Astrocyte (in vitro differentiated cells and primary cell): ENCODE data around the gene ADAM33. TPM values are rescaled to one million over a fixed set of nuclear protein-coding genes. Genes with fewer than 3 reads are reported as not detected.

Source experiments
- DNase-seq: peaks from one replicate; pipeline ENCODE4 v3.0.0-alpha.2; 2010; ENCODE audit warnings: low read depth
- FAIRE-seq: peaks from 2 replicates; lab custom pipeline; 2011; peaks lifted over from hg19 to GRCh38; lab: Jason Lieb, UNC
- H2AFZ ChIP-seq: 2 replicates; pipeline ENCODE4 v1.6.0; 2012; ENCODE audit warnings: low read depth, low read length, inconsistent platforms
- H3K27ac ChIP-seq: 2 replicates; pipeline ENCODE4 v1.5.1; 2011; ENCODE audit warnings: low read depth, low read length, inconsistent platforms
- H3K27me3 ChIP-seq: 2 replicates; pipeline ENCODE4 v1.6.0; 2011; ENCODE audit warnings: low read length, inconsistent platforms; ENCODE audit not compliant: insufficient read depth
- H3K36me3 ChIP-seq: 2 replicates; pipeline ENCODE4 v1.5.1; 2011; ENCODE audit warnings: low read length, inconsistent platforms; ENCODE audit not compliant: insufficient read depth
- H3K4me1 ChIP-seq: 2 replicates; pipeline ENCODE4 v1.5.1; 2011; ENCODE audit warnings: low read length, inconsistent platforms; ENCODE audit not compliant: insufficient read depth
- H3K4me2 ChIP-seq: 2 replicates; pipeline ENCODE4 v1.6.0; 2012; ENCODE audit warnings: low read length, inconsistent platforms
- H3K4me3 ChIP-seq: 2 replicates; pipeline ENCODE4 v1.5.1; 2011; ENCODE audit warnings: low read depth, mild to moderate bottlenecking, low read length, inconsistent platforms; ENCODE audit not compliant: insufficient read depth
- H3K79me2 ChIP-seq: 2 replicates; pipeline ENCODE4 v1.6.0; 2012; ENCODE audit warnings: mild to moderate bottlenecking, low read length, inconsistent platforms; ENCODE audit not compliant: insufficient read depth
- H3K9ac ChIP-seq: 2 replicates; pipeline ENCODE4 v1.6.0; 2012; ENCODE audit warnings: mild to moderate bottlenecking, low read length, inconsistent platforms
- H3K9me3 ChIP-seq: 2 replicates; pipeline ENCODE4 v1.5.1; 2012; ENCODE audit warnings: low read depth, mild to moderate bottlenecking, low read length, inconsistent platforms; ENCODE audit not compliant: insufficient read depth
- H4K20me1 ChIP-seq: 2 replicates; pipeline ENCODE4 v1.6.0; 2012; ENCODE audit warnings: low read length, inconsistent platforms; ENCODE audit not compliant: insufficient read depth
- H3K27ac Mint-ChIP-seq: one replicate; pipeline ENCODE4 v1.8.0; 2021; ENCODE audit warnings: mild to moderate bottlenecking, mixed read lengths; ENCODE audit not compliant: unreplicated experiment
- H3K27me3 Mint-ChIP-seq: one replicate; pipeline ENCODE4 v1.8.0; 2021; ENCODE audit warnings: low read depth, mixed read lengths; ENCODE audit not compliant: unreplicated experiment
- H3K36me3 Mint-ChIP-seq: one replicate; pipeline ENCODE4 v1.8.0; 2021; ENCODE audit warnings: low read depth, mixed read lengths; ENCODE audit not compliant: unreplicated experiment
- H3K4me1 Mint-ChIP-seq: one replicate; pipeline ENCODE4 v1.8.0; 2021; ENCODE audit warnings: low read depth, mixed read lengths; ENCODE audit not compliant: unreplicated experiment
- H3K4me3 Mint-ChIP-seq: one replicate; pipeline ENCODE4 v1.8.0; 2021; ENCODE audit warnings: mild to moderate bottlenecking, moderate library complexity, mixed read lengths; ENCODE audit not compliant: unreplicated experiment
- H3K9me3 Mint-ChIP-seq: one replicate; pipeline ENCODE4 v1.8.0; 2021; ENCODE audit warnings: mild to moderate bottlenecking, mixed read lengths; ENCODE audit not compliant: unreplicated experiment
- EZH2 ChIP-seq: IDR thresholded peaks from 2 replicates; pipeline ENCODE4 v1.6.1; 2012; ENCODE audit warnings: mild to moderate bottlenecking, low read length, inconsistent platforms; ENCODE audit not compliant: insufficient read depth
- total RNA-seq: library from RNA; stranded (reverse); gene quantifications from 2 replicates; pipeline ENCODE4 v1.2.1, GENCODE V29; 2021
- TF ChIP-seq, protein P1 (sequence below): IDR thresholded peaks from 2 replicates; pipeline ENCODE4 v1.5.1; 2011; ENCODE audit warnings: low read depth, mild to moderate bottlenecking, inconsistent platforms, low read length, moderate library complexity; ENCODE audit not compliant: insufficient read depth

The ADAM33 gene
- total RNA-seq, 1 donor from 2014 or later: 3.0 TPM

DNA sequence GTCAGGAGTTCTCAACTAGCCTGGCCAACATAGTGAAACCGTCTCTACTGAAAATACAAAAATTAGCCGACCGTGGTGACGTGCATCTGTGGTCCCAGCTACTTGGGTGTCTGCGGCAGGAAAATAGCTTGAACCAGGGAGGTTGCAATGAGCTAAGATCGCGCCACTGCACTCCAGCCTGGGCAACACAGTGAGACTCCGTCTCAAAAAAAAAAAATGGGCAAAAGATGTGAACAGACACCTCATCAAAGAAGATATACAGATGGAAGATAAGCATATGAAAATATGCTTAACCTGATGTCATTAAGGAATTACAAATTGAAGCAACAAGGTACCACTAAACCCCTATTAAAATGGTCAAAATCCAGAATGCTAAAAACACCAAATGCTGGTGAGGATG lies 41.5 kb upstream of the ADAM33 start:
- peaks cover 6% of the 10 kb centered on the region for H3K4me1 Mint-ChIP-seq
- H3K27me3 Mint-ChIP-seq: peaks cover 20% of the 10 kb centered on the region
- H3K4me3 Mint-ChIP-seq: no peak overlapping the region

GRCh38 chr20:3721912-3722311 lies 40.1 kb upstream of the ADAM33 start:
- TF ChIP-seq EZH2: no peak
- TF ChIP-seq, protein P1, sequence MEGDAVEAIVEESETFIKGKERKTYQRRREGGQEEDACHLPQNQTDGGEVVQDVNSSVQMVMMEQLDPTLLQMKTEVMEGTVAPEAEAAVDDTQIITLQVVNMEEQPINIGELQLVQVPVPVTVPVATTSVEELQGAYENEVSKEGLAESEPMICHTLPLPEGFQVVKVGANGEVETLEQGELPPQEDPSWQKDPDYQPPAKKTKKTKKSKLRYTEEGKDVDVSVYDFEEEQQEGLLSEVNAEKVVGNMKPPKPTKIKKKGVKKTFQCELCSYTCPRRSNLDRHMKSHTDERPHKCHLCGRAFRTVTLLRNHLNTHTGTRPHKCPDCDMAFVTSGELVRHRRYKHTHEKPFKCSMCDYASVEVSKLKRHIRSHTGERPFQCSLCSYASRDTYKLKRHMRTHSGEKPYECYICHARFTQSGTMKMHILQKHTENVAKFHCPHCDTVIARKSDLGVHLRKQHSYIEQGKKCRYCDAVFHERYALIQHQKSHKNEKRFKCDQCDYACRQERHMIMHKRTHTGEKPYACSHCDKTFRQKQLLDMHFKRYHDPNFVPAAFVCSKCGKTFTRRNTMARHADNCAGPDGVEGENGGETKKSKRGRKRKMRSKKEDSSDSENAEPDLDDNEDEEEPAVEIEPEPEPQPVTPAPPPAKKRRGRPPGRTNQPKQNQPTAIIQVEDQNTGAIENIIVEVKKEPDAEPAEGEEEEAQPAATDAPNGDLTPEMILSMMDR: no peak
- no peak for DNase-seq
- H3K27me3 ChIP-seq: peaks cover 12% of the 10 kb centered on the region
- no peak overlapping the region for H2AFZ ChIP-seq
- no peak for FAIRE-seq
- H3K9me3 Mint-ChIP-seq: no peaks in the 10 kb centered on the region
- H3K4me1 ChIP-seq: no peaks in the 10 kb centered on the region
- no peaks in the 10 kb centered on the region for H3K4me1 Mint-ChIP-seq
- H3K4me3 Mint-ChIP-seq: no peak overlapping the region
- H3K79me2 ChIP-seq: no peaks in the 10 kb centered on the region
- H3K9me3 ChIP-seq: no peaks in the 10 kb centered on the region
- no peaks in the 10 kb centered on the region for H3K36me3 ChIP-seq
- H3K9ac ChIP-seq: no peak overlapping the region
- no peak overlapping the region for H3K27ac ChIP-seq
- H3K27ac Mint-ChIP-seq: no peak overlapping the region
- no peaks in the 10 kb centered on the region for H3K36me3 Mint-ChIP-seq
- no peaks in the 10 kb centered on the region for H4K20me1 ChIP-seq
- H3K4me2 ChIP-seq: no peak overlapping the region
- H3K27me3 Mint-ChIP-seq: peaks cover 16% of the 10 kb centered on the region
- H3K4me3 ChIP-seq: no peak overlapping the region

More for the DNA sequence above, 41.5 kb upstream of the ADAM33 start:
- H3K4me2 ChIP-seq: no peak overlapping the region
- no peak for FAIRE-seq
- no peak overlapping the region for H3K4me3 ChIP-seq
- H3K27ac ChIP-seq: no peak overlapping the region
- no peak for DNase-seq
- no peaks in the 10 kb centered on the region for H3K9me3 ChIP-seq
- H3K27me3 ChIP-seq: peaks cover 17% of the 10 kb centered on the region
- H2AFZ ChIP-seq: no peak overlapping the region
- H3K36me3 ChIP-seq: no peaks in the 10 kb centered on the region
- no peaks in the 10 kb centered on the region for H3K79me2 ChIP-seq
- Mint-ChIP-seq H3K36me3 (no peaks in the 10 kb centered on the region), H3K9me3 (no peaks in the 10 kb centered on the region), H3K27ac (no peak overlapping the region)
- TF ChIP-seq, protein P1: no peak
- no peak for TF ChIP-seq EZH2
- no peak overlapping the region for H3K9ac ChIP-seq
- no peaks in the 10 kb centered on the region for H4K20me1 ChIP-seq
- peaks cover 6% of the 10 kb centered on the region for H3K4me1 ChIP-seq

DNA sequence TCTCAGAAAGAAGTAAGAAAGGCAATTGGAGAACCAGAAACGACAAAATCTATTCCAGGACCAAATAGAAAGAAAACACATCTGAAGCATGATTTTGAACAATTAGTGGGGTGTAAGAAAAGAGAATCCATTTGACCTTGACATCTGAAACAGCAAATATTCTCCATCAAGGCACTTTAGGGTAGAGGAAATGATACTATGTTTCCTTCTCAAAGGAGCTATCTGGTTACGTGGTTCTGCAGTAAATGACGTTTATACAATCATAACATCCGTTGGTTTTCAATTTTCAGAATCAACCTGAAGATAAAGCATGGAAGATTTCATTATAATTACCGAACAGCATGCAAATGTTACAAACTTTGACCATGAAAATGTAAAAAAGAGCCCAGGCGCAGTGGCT lies 38.8 kb upstream of the ADAM33 start:
- no peak overlapping the region for H3K9ac ChIP-seq
- H3K36me3 Mint-ChIP-seq: no peaks in the 10 kb centered on the region
- peaks cover 16% of the 10 kb centered on the region for H3K27me3 Mint-ChIP-seq
- no peak overlapping the region for H3K4me2 ChIP-seq
- H3K4me1 ChIP-seq: no peaks in the 10 kb centered on the region
- no peaks in the 10 kb centered on the region for H3K9me3 Mint-ChIP-seq
- no peak for FAIRE-seq
- H2AFZ ChIP-seq: no peak overlapping the region
- no peak overlapping the region for H3K4me3 Mint-ChIP-seq
- no peak for DNase-seq
- H4K20me1 ChIP-seq: no peaks in the 10 kb centered on the region
- no peak overlapping the region for H3K27ac Mint-ChIP-seq
- no peak overlapping the region for H3K27ac ChIP-seq
- H3K27me3 ChIP-seq: peaks cover 12% of the 10 kb centered on the region
- TF ChIP-seq, protein P1: no peak
- TF ChIP-seq EZH2: no peak
- H3K79me2 ChIP-seq: no peaks in the 10 kb centered on the region
- no peaks in the 10 kb centered on the region for H3K36me3 ChIP-seq
- H3K4me3 ChIP-seq: no peak overlapping the region
- no peaks in the 10 kb centered on the region for H3K9me3 ChIP-seq
- H3K4me1 Mint-ChIP-seq: no peaks in the 10 kb centered on the region
